Calu3 (cell line): ENCODE data around the gene TIMP2. TPM values are rescaled to one million over a fixed set of nuclear protein-coding genes. Genes with fewer than 3 reads are reported as not detected.

ENCODE experiments used
- BruUV-seq: library from RNA; stranded (reverse); fragments of 400-500 nt; replicated peaks from 2 replicates; lab custom pipeline; 2021; lab: Mats Ljungman, UMichigan
- CTCF ChIA-PET: fragments of 300-600 bp; sonication (Branson Sonifier 250); formaldehyde crosslinking; loops from one replicate; lab custom pipeline; 2022; ENCODE audit warnings: antibody characterized with exemption; lab: Charles Lee
- DNase-seq: peaks from one replicate; pipeline ENCODE4 v3.0.0; 2022
- H3K27ac Mint-ChIP-seq: one replicate; pipeline ENCODE4 v1.8.0; 2022; ENCODE audit warnings: mixed read lengths; ENCODE audit not compliant: unreplicated experiment
- H3K27me3 Mint-ChIP-seq: one replicate; pipeline ENCODE4 v1.8.0; 2022; ENCODE audit warnings: mixed read lengths; ENCODE audit not compliant: unreplicated experiment
- H3K36me3 Mint-ChIP-seq: one replicate; pipeline ENCODE4 v1.8.0; 2022; ENCODE audit warnings: mild to moderate bottlenecking, moderate library complexity, mixed read lengths; ENCODE audit not compliant: insufficient read depth, unreplicated experiment
- H3K4me1 Mint-ChIP-seq: one replicate; pipeline ENCODE4 v1.8.0; 2022; ENCODE audit warnings: mild to moderate bottlenecking, low read depth, mixed read lengths; ENCODE audit not compliant: unreplicated experiment
- H3K4me3 Mint-ChIP-seq: one replicate; pipeline ENCODE4 v1.8.0; 2022; ENCODE audit warnings: mild to moderate bottlenecking, low read depth, moderate library complexity, mixed read lengths; ENCODE audit not compliant: unreplicated experiment
- H3K9me3 Mint-ChIP-seq: one replicate; pipeline ENCODE4 v1.8.0; 2022; ENCODE audit warnings: low read depth, mixed read lengths; ENCODE audit not compliant: unreplicated experiment
- CTCF ChIP-seq: fragments of 200-600 bp; IDR thresholded peaks from one replicate; pipeline ENCODE4 v1.8.0; 2022; ENCODE audit warnings: antibody characterized with exemption; ENCODE audit not compliant: unreplicated experiment
- intact Hi-C: fragments of 100-400 bp; cut with micrococcal nuclease; formaldehyde crosslinking; loops from one replicate; pipeline ENCODE4 v1.10.0; 2022; ENCODE audit not compliant: unreplicated experiment
- total RNA-seq: library from RNA; stranded (reverse); gene quantifications from 2 replicates; pipeline ENCODE4 v1.2.3, GENCODE V29; 2022

The TIMP2 gene
- total RNA-seq, 1 experiment from 2014 or later: 246 TPM

GRCh38 chr17:78831688-78832540 lies 93.3 kb downstream of the TIMP2 start:
- H3K36me3 Mint-ChIP-seq: peaks cover 63% of the 10 kb centered on the region
- no peaks in the 10 kb centered on the region for H3K27me3 Mint-ChIP-seq
- no peak for DNase-seq
- TF ChIP-seq CTCF: no peak
- H3K4me3 Mint-ChIP-seq: no peak overlapping the region
- no peaks in the 10 kb centered on the region for H3K9me3 Mint-ChIP-seq
- no peaks in the 10 kb centered on the region for H3K4me1 Mint-ChIP-seq
- no peak overlapping the region for H3K27ac Mint-ChIP-seq
- no TSS peak for BruUV-seq
- CTCF ChIA-PET: no interaction called here
- intact Hi-C loops: no loop called here

- Mint-ChIP-seq H3K36me3 (peaks cover 62% of the 10 kb centered on the region), H3K9me3 (no peaks in the 10 kb centered on the region), H3K27me3 (no peaks in the 10 kb centered on the region), H3K4me1 (no peaks in the 10 kb centered on the region), H3K4me3 (no peak overlapping the region), H3K27ac (no peak overlapping the region)
- intact Hi-C loops: no loop called here
- CTCF ChIA-PET: no interaction called here
- DNase-seq: no peak
- no TSS peak for BruUV-seq
- no peak for TF ChIP-seq CTCF
These were observed 95.7 kb downstream of the TIMP2 start for GRCh38 chr17:78829477-78829876.

GRCh38 chr17:78828470-78829185 lies 96.6 kb downstream of the TIMP2 start:
- Mint-ChIP-seq H3K27me3 (no peaks in the 10 kb centered on the region), H3K36me3 (peaks cover 66% of the 10 kb centered on the region), H3K27ac (peak overlapping the region; percentile 36), H3K4me3 (no peak overlapping the region), H3K9me3 (no peaks in the 10 kb centered on the region), H3K4me1 (no peaks in the 10 kb centered on the region)
- intact Hi-C loops: no loop called here
- peak; percentile 12 for DNase-seq
- CTCF ChIA-PET: no interaction called here
- no peak for TF ChIP-seq CTCF
- no TSS peak for BruUV-seq

- no TSS peak for BruUV-seq
- H3K27me3 Mint-ChIP-seq: no peaks in the 10 kb centered on the region
- CTCF ChIA-PET: interaction anchor here (0.5 to 0.6 kb wide), 2 partner anchors 96 to 1022 kb away, joined by 3 to 5 read pairs; no protein-coding TSS in a partner anchor
- no peak overlapping the region for H3K4me3 Mint-ChIP-seq
- no peaks in the 10 kb centered on the region for H3K9me3 Mint-ChIP-seq
- intact Hi-C loops: no loop called here
- no peak for TF ChIP-seq CTCF
- DNase-seq: no peak
- peaks cover 72% of the 10 kb centered on the region for H3K36me3 Mint-ChIP-seq
- no peak overlapping the region for H3K27ac Mint-ChIP-seq
- no peaks in the 10 kb centered on the region for H3K4me1 Mint-ChIP-seq
These were observed 98.2 kb downstream of the TIMP2 start for GRCh38 chr17:78826836-78827509.
